HepG2 (cell line): Measurements from ENCODE around the gene MT4. TPM values are rescaled to one million over a fixed set of nuclear protein-coding genes. Genes with fewer than 3 reads are reported as not detected.

Experiments used
- CCDC6 ChIP-seq: sonication (generic); formaldehyde crosslinking; IDR thresholded peaks from 2 replicates; pipeline ENCODE4 v1.8.1; 2022; ENCODE audit warnings: mild to moderate bottlenecking, missing genetic modification reagents, moderate library complexity
- ELF1 ChIP-seq: sonication (generic); formaldehyde crosslinking; IDR thresholded peaks from 2 replicates; pipeline ENCODE4 v1.4.0; 2020; ENCODE audit warnings: missing genetic modification reagents
- FOXA1 ChIP-seq, 2 experiments: fragments of 450-650 bp in 1 of 2; sonication (generic) in 1 of 2; formaldehyde crosslinking in 1 of 2; IDR thresholded peaks; 2 replicates each; pipeline versions ENCODE4 v1.4.0 to v1.6.1; 2016 to 2020; ENCODE audit warnings: missing genetic modification reagents in 1 of 2
- GATAD1 ChIP-seq: IDR thresholded peaks from 2 replicates; pipeline ENCODE4 v1.6.1; 2016; ENCODE audit warnings: missing genetic modification reagents, missing compliant biosample characterization
- HNF4G ChIP-seq, 2 experiments: sonication (generic) in 1 of 2; formaldehyde crosslinking in 1 of 2; IDR thresholded peaks; 2 replicates each; pipeline versions ENCODE4 v1.4.0 to v1.6.1; 2011 to 2020; ENCODE audit warnings: borderline replicate concordance in 2 of 2, low read depth in 2 of 2, mild to moderate bottlenecking in 2 of 2, low read length in 1 of 2, missing genetic modification reagents in 1 of 2, moderate library complexity in 1 of 2
- HNRNPH1 ChIP-seq: fragments of 200-400 bp; formaldehyde crosslinking; optimal IDR thresholded peaks from 2 replicates; pipeline ENCODE3; 2017; ENCODE audit warnings: mild to moderate bottlenecking, low read depth, low read length
- HOMEZ ChIP-seq: IDR thresholded peaks from 2 replicates; pipeline ENCODE4 v1.6.1; 2016; ENCODE audit warnings: low read depth
- KDM3A ChIP-seq: IDR thresholded peaks from 2 replicates; pipeline ENCODE4 v1.6.1; 2018; ENCODE audit warnings: low read depth, missing compliant biosample characterization
- MED1 ChIP-seq: sonication (generic); formaldehyde crosslinking; IDR thresholded peaks from 2 replicates; pipeline ENCODE4 v1.4.0; 2020; ENCODE audit warnings: missing genetic modification reagents
- NR2C2 ChIP-seq: sonication (generic); formaldehyde crosslinking; IDR thresholded peaks from 2 replicates; pipeline ENCODE4 v1.4.0; 2020; ENCODE audit warnings: missing genetic modification reagents, mild to moderate bottlenecking, moderate library complexity, borderline replicate concordance
- RAD21 ChIP-seq: fragments of 450-650 bp; formaldehyde crosslinking; IDR thresholded peaks from 2 replicates; pipeline ENCODE4 v1.5.0; 2020; ENCODE audit warnings: mild to moderate bottlenecking
- RERE ChIP-seq: IDR thresholded peaks from 2 replicates; pipeline ENCODE4 v1.6.1; 2016; ENCODE audit warnings: low read depth, missing genetic modification reagents, missing compliant biosample characterization
- THAP7 ChIP-seq: sonication (generic); formaldehyde crosslinking; IDR thresholded peaks from 2 replicates; pipeline ENCODE4 v1.8.1; 2023; ENCODE audit warnings: mild to moderate bottlenecking, missing genetic modification reagents
- ZBTB26 ChIP-seq: IDR thresholded peaks from 2 replicates; pipeline ENCODE4 v1.6.1; 2016; ENCODE audit warnings: missing compliant biosample characterization, missing genetic modification reagents, borderline replicate concordance
- ZFP36 ChIP-seq: fragments of 150-350 bp; IDR thresholded peaks from 2 replicates; pipeline ENCODE4 v1.6.1; 2018; ENCODE audit warnings: borderline replicate concordance, low read length, low read depth; ENCODE audit not compliant: partially characterized antibody
- ZFY ChIP-seq: sonication (generic); formaldehyde crosslinking; IDR thresholded peaks from 2 replicates; pipeline ENCODE4 v1.4.0; 2020; ENCODE audit warnings: missing genetic modification reagents
- ZNF12 ChIP-seq: sonication (generic); formaldehyde crosslinking; IDR thresholded peaks from 2 replicates; pipeline ENCODE4 v1.5.0; 2020; ENCODE audit warnings: missing genetic modification reagents
- ZNF7 ChIP-seq: IDR thresholded peaks from 2 replicates; pipeline ENCODE4 v1.6.1; 2016; ENCODE audit warnings: missing biosample characterization, missing genetic modification reagents
- polyA plus RNA-seq, 8 experiments: library from polyadenylated mRNA; depleted of rRNA in 3 of 8; stranded (reverse) in 7 of 8; unstranded in 1 of 8; fragments of >200 nt; fragmentation: Illumina TruSeq in 4 of 8; extraction: Trizol in 4 of 8; gene quantifications; 2 replicates each; pipeline versions ENCODE4 v1.2.1 to v1.2.3, GENCODE V29; 2011 to 2016; ENCODE audit warnings: low read depth in 4 of 8, missing spikeins in 1 of 8, mixed read lengths in 1 of 8; ENCODE audit not compliant: insufficient read depth in 1 of 8
- total RNA-seq, 5 experiments: library from RNA; depleted of rRNA; stranded (reverse); fragments of >200 nt; fragmentation: Illumina TruSeq; extraction: Trizol; gene quantifications; 2 replicates each; pipeline ENCODE4 v1.2.3, GENCODE V29; 2016; ENCODE audit warnings: low read depth in 1 of 5

Gene MT4
- total and polyA plus RNA-seq, 2 of the 13 experiments (the other 11 are each of a cell fraction or from before 2014, with no cell fraction given) = not detected

GRCh38 chr16:56551796-56552738, 12.8 kb upstream of the MT4 start (continued):
- TF ChIP-seq RERE (CRISPR knock-in tag) (peak; percentile 38; the same call in 1 of the 2 replicates), RAD21 (no peak), MED1 (CRISPR knock-in tag) (peak; percentile 98), FOXA1 (IDR thresholded peaks at IDR 0.05) (no peak), FOXA1 (CRISPR knock-in tag; IDR thresholded peaks at IDR 0.05) (no peak; the same call in 1 of the 2 replicates), HNRNPH1 (no peak), ZBTB26 (CRISPR knock-in tag) (peak; percentile 41; the same call in 1 of the 2 replicates), HNF4G (IDR thresholded peaks at IDR 0.05; ENCODE audit: borderline replicate concordance, low read depth, low read length) (no peak), HNF4G (CRISPR knock-in tag; IDR thresholded peaks at IDR 0.05; ENCODE audit: borderline replicate concordance, low read depth) (peak; percentile 85; the same call in 1 of the 2 replicates), GATAD1 (CRISPR knock-in tag) (no peak), ZNF12 (CRISPR knock-in tag) (0 out of 2 replicates have a peak, but pooled peaks have one; percentile 14), CCDC6 (CRISPR knock-in tag) (no peak), ZNF7 (CRISPR knock-in tag) (no peak), HOMEZ (peak; percentile 70; the same call in 1 of the 2 replicates), THAP7 (CRISPR knock-in tag) (no peak), ELF1 (CRISPR knock-in tag) (peak; percentile 73), ZFP36 (no peak), KDM3A (peak; percentile 57; the same call in 1 of the 2 replicates), NR2C2 (CRISPR knock-in tag) (no peak), ZFY (CRISPR knock-in tag) (peak; percentile 28; the same call in 1 of the 2 replicates)
